Limb (tissue), 2 donors: ENCODE measurements around the gene MRPL28.
"Not testable (repeated sequence)": the region's sequence is repeated elsewhere in the genome, so short reads cannot be mapped to it uniquely, and the experiment has no call there.

Experiments used
- DNase-seq, 2 donors: peaks; one replicate each; pipeline ENCODE4 v3.0.0-alpha.2; 2016; ENCODE audit errors: extremely low spot score in 2 of 2

MRPL28 gene

GRCh38 chr16:391885-392335 lies 21.6 kb upstream of the MRPL28 start:
- DNase-seq: peak in 1 of 2 donors; percentile 72

GRCh38 chr16:389352-389751 lies 19.0 kb upstream of the MRPL28 start:
- DNase-seq: no peak

GRCh38 chr16:387761-388666 lies 17.7 kb upstream of the MRPL28 start:
- DNase-seq: not testable (repeated sequence)

GRCh38 chr16:386641-387156 lies 16.4 kb upstream of the MRPL28 start:
- no peak for DNase-seq

- no peak for DNase-seq
Observed at GRCh38 chr16:383326-384051, 13.2 kb upstream of the MRPL28 start.

GRCh38 chr16:381789-382717 lies 11.7 kb upstream of the MRPL28 start, which contains the start of gene PGAP6:
TSS of gene PGAP6 (minus strand) at chr16:381978. CDS start at chr16:381821, 157 bp downstream.
- peak in 1 of 2 donors; percentile 83 for DNase-seq

- peak in 1 of 2 donors; percentile 72 for DNase-seq
Observed at GRCh38 chr16:381012-381788, 10.9 kb upstream of the MRPL28 start.

- DNase-seq: no peak
Observed at GRCh38 chr16:380762-381011, 10.3 kb upstream of the MRPL28 start.

- no peak for DNase-seq
Observed at GRCh38 chr16:379961-380761, 9.8 kb upstream of the MRPL28 start.

- no peak for DNase-seq
Observed at GRCh38 chr16:379183-379960, 9.0 kb upstream of the MRPL28 start.

- no peak for DNase-seq
Observed at GRCh38 chr16:378821-379182, 8.5 kb upstream of the MRPL28 start.

- not testable (repeated sequence) for DNase-seq
Observed at GRCh38 chr16:378113-378820, 7.9 kb upstream of the MRPL28 start.

GRCh38 chr16:377419-377951 lies 7.1 kb upstream of the MRPL28 start:
- no peak for DNase-seq

GRCh38 chr16:376817-377418 lies 6.6 kb upstream of the MRPL28 start:
- DNase-seq: no peak

GRCh38 chr16:375927-376816 lies 5.8 kb upstream of the MRPL28 start:
- DNase-seq: no peak

- DNase-seq: no peak
Observed at GRCh38 chr16:375212-375611, 4.9 kb upstream of the MRPL28 start.

GRCh38 chr16:374616-374926 lies 4.2 kb upstream of the MRPL28 start:
- DNase-seq: no peak
